Calu3 (cell line): ENCODE results near the gene GPATCH4. TPM values are rescaled to one million over a fixed set of nuclear protein-coding genes. Genes with fewer than 3 reads are reported as not detected.

Experiments used
- BruUV-seq: library from RNA; stranded (reverse); fragments of 400-500 nt; replicated peaks from 2 replicates; lab custom pipeline; 2021; lab: Mats Ljungman, UMichigan
- CTCF ChIA-PET: fragments of 300-600 bp; sonication (Branson Sonifier 250); formaldehyde crosslinking; loops from one replicate; lab custom pipeline; 2022; ENCODE audit warnings: antibody characterized with exemption; lab: Charles Lee
- DNase-seq: peaks from one replicate; pipeline ENCODE4 v3.0.0; 2022
- H3K27ac Mint-ChIP-seq: one replicate; pipeline ENCODE4 v1.8.0; 2022; ENCODE audit warnings: mixed read lengths; ENCODE audit not compliant: unreplicated experiment
- H3K27me3 Mint-ChIP-seq: one replicate; pipeline ENCODE4 v1.8.0; 2022; ENCODE audit warnings: mixed read lengths; ENCODE audit not compliant: unreplicated experiment
- H3K36me3 Mint-ChIP-seq: one replicate; pipeline ENCODE4 v1.8.0; 2022; ENCODE audit warnings: mild to moderate bottlenecking, moderate library complexity, mixed read lengths; ENCODE audit not compliant: insufficient read depth, unreplicated experiment
- H3K4me1 Mint-ChIP-seq: one replicate; pipeline ENCODE4 v1.8.0; 2022; ENCODE audit warnings: mild to moderate bottlenecking, low read depth, mixed read lengths; ENCODE audit not compliant: unreplicated experiment
- H3K4me3 Mint-ChIP-seq: one replicate; pipeline ENCODE4 v1.8.0; 2022; ENCODE audit warnings: mild to moderate bottlenecking, low read depth, moderate library complexity, mixed read lengths; ENCODE audit not compliant: unreplicated experiment
- H3K9me3 Mint-ChIP-seq: one replicate; pipeline ENCODE4 v1.8.0; 2022; ENCODE audit warnings: low read depth, mixed read lengths; ENCODE audit not compliant: unreplicated experiment
- intact Hi-C: fragments of 100-400 bp; cut with micrococcal nuclease; formaldehyde crosslinking; loops from one replicate; pipeline ENCODE4 v1.10.0; 2022; ENCODE audit not compliant: unreplicated experiment
- total RNA-seq: library from RNA; stranded (reverse); gene quantifications from 2 replicates; pipeline ENCODE4 v1.2.3, GENCODE V29; 2022
- TF ChIP-seq, protein P1 (sequence below): fragments of 200-600 bp; IDR thresholded peaks from one replicate; pipeline ENCODE4 v1.8.0; 2022; ENCODE audit warnings: antibody characterized with exemption; ENCODE audit not compliant: unreplicated experiment

The GPATCH4 gene
- total RNA-seq, 1 experiment from 2014 or later, result 52.4 TPM

- Mint-ChIP-seq H3K36me3 (peaks cover 47% of the 10 kb centered on the region), H3K27ac (no peak overlapping the region), H3K9me3 (no peaks in the 10 kb centered on the region), H3K4me1 (peaks cover 6% of the 10 kb centered on the region), H3K27me3 (no peaks in the 10 kb centered on the region), H3K4me3 (no peak overlapping the region)
- TF ChIP-seq, protein P1, sequence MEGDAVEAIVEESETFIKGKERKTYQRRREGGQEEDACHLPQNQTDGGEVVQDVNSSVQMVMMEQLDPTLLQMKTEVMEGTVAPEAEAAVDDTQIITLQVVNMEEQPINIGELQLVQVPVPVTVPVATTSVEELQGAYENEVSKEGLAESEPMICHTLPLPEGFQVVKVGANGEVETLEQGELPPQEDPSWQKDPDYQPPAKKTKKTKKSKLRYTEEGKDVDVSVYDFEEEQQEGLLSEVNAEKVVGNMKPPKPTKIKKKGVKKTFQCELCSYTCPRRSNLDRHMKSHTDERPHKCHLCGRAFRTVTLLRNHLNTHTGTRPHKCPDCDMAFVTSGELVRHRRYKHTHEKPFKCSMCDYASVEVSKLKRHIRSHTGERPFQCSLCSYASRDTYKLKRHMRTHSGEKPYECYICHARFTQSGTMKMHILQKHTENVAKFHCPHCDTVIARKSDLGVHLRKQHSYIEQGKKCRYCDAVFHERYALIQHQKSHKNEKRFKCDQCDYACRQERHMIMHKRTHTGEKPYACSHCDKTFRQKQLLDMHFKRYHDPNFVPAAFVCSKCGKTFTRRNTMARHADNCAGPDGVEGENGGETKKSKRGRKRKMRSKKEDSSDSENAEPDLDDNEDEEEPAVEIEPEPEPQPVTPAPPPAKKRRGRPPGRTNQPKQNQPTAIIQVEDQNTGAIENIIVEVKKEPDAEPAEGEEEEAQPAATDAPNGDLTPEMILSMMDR, result no peak
- no TSS peak for BruUV-seq
- CTCF ChIA-PET, result interaction anchor here (2.2 kb wide), 1 partner anchor 208 kb away, joined by 5 read pairs; no protein-coding TSS in a partner anchor
- intact Hi-C loops, result no loop called here
- no peak for DNase-seq
Measured at GRCh38 chr1:156594190-156594589, 7.1 kb downstream of the GPATCH4 start.

- intact Hi-C loops, result no loop called here
- no peak overlapping the region for H3K27ac Mint-ChIP-seq
- H3K4me3 Mint-ChIP-seq, result no peak overlapping the region
- no peaks in the 10 kb centered on the region for H3K27me3 Mint-ChIP-seq
- peaks cover 42% of the 10 kb centered on the region for H3K36me3 Mint-ChIP-seq
- TF ChIP-seq, protein P1, result no peak
- peaks cover 6% of the 10 kb centered on the region for H3K4me1 Mint-ChIP-seq
- no peak for DNase-seq
- no peaks in the 10 kb centered on the region for H3K9me3 Mint-ChIP-seq
- BruUV-seq, result no TSS peak
- CTCF ChIA-PET, result interaction anchor here (2.2 kb wide), 1 partner anchor 208 kb away, joined by 5 read pairs; no protein-coding TSS in a partner anchor
Measured at GRCh38 chr1:156593661-156593989, 7.7 kb downstream of the GPATCH4 start.

- H3K27me3 Mint-ChIP-seq, result no peaks in the 10 kb centered on the region
- no peaks in the 10 kb centered on the region for H3K9me3 Mint-ChIP-seq
- peaks cover 40% of the 10 kb centered on the region for H3K36me3 Mint-ChIP-seq
- no peak for DNase-seq
- BruUV-seq, result TSS peak; percentile 44
- H3K4me3 Mint-ChIP-seq, result peak overlapping the region; percentile 76
- intact Hi-C loops, result no loop called here
- CTCF ChIA-PET, result interaction anchor here (1.2 to 2.2 kb wide), 2 partner anchors 15 to 207 kb away, joined by 5 read pairs; no protein-coding TSS in a partner anchor
- peak overlapping the region; percentile 59 for H3K27ac Mint-ChIP-seq
- TF ChIP-seq, protein P1, result no peak
- H3K4me1 Mint-ChIP-seq, result peaks cover 6% of the 10 kb centered on the region
Measured at GRCh38 chr1:156592910-156593660, 8.2 kb downstream of the GPATCH4 start.

DNA sequence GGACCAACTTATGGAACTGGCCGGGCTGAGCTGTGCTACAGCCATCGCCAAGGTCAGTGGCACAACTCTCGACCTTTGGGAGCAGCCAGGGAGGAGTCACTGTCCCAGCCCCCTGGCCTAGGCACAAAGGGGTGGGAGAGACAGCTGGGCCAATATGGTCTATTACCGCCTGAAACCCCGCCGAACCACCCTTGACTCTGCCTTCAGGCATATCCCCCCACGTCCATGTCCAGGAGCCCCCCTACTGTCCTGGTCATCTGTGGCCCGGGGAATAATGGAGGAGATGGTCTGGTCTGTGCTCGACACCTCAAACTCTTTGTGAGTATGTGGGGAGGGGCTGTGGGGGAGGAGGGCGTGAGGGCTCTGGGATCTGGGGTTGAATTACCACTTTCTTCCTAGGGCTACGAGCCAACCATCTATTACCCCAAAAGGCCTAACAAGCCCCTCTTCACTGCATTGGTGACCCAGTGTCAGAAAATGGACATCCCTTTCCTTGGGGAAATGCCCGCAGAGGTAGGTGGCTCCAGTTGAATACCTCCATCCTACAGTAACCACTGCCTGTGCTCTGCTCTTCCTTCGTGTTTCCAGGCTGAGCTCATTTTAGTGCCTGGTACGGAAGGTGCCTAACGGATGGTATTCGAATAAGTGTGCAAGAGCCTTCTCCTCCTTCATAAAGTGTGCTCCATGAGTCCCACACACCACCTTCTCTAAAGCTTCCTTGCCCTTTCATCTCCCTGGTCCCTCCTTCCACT is 8.9 kb downstream of the GPATCH4 start:
- peak overlapping the region; percentile 76 for H3K4me3 Mint-ChIP-seq
- BruUV-seq, result no TSS peak
- no peaks in the 10 kb centered on the region for H3K9me3 Mint-ChIP-seq
- TF ChIP-seq, protein P1, result no peak
- H3K27me3 Mint-ChIP-seq, result no peaks in the 10 kb centered on the region
- CTCF ChIA-PET, result interaction anchor here (0.5 to 2.2 kb wide), 7 partner anchors 7 to 206 kb away, joined by 3 to 10 read pairs (median 5); partner anchors contain the start of gene GPATCH4
- intact Hi-C loops, result no loop called here
- peaks cover 6% of the 10 kb centered on the region for H3K4me1 Mint-ChIP-seq
- H3K36me3 Mint-ChIP-seq, result peaks cover 40% of the 10 kb centered on the region
- peak overlapping the region; percentile 59 for H3K27ac Mint-ChIP-seq
- no peak for DNase-seq
